GM12878 (cell line): ENCODE measurements around the gene CENPK. TPM values are rescaled to one million over a fixed set of nuclear protein-coding genes. Genes with fewer than 3 reads are reported as not detected.

Experiments
- ATAC-seq: fragments of 200-7000 bp; cut with Tn5 transposase; 3 replicates; pipeline ENCODE4 v1.9.1; 2020; ENCODE audit warnings: mild to moderate bottlenecking, moderate library complexity
- BruUV-seq: library from RNA; stranded (reverse); fragments of 400-500 nt; replicated peaks from 2 replicates; lab custom pipeline; 2021; lab: Mats Ljungman, UMichigan
- CTCF ChIA-PET: fragments of 300-600 bp; sonication (Branson Sonifier 250); formaldehyde crosslinking; extraction: SDS; loops from one replicate; lab custom pipeline; 2021; ENCODE audit warnings: inconsistent platforms; lab: Yijun Ruan, JAX
- POLR2A ChIA-PET: fragments of 350-600 bp; formaldehyde crosslinking; extraction: SDS; loops from one replicate; lab custom pipeline; 2021; ENCODE audit warnings: inconsistent platforms; lab: Charles Lee
- RAD21 ChIA-PET: fragments of 300-600 bp; sonication (Branson Sonifier 250); formaldehyde crosslinking; loops from one replicate; lab custom pipeline; 2023; ENCODE audit warnings: antibody characterized with exemption; ENCODE audit not compliant: unreplicated experiment; lab: Charles Lee
- SMC1A ChIA-PET: fragments of 300-600 bp; sonication (Branson Sonifier 250); formaldehyde crosslinking; loops from one replicate; lab custom pipeline; 2023; ENCODE audit not compliant: unreplicated experiment, uncharacterized antibody; lab: Charles Lee
- DNase-seq: peaks from one replicate; pipeline ENCODE4 v3.0.0-alpha.2; 2011; ENCODE audit warnings: low read depth, low spot score
- FAIRE-seq: peaks from 3 replicates; lab custom pipeline; 2011; peaks lifted over from hg19 to GRCh38; lab: Jason Lieb, UNC
- H2AFZ ChIP-seq: 2 replicates; pipeline ENCODE4 v1.6.0; 2011; ENCODE audit warnings: low read depth, low read length, control low read depth; ENCODE audit not compliant: control insufficient read depth
- H3K27ac ChIP-seq: 2 replicates; pipeline ENCODE4 v1.5.1; 2011; ENCODE audit warnings: control low read depth; ENCODE audit not compliant: control insufficient read depth, insufficient read depth
- H3K27me3 ChIP-seq, 2 experiments: replicated peaks in 1 of 2; 2 replicates each; pipeline versions ENCODE4 v1.6.0 to v1.6.1; 2011; ENCODE audit warnings: low read length in 1 of 2; ENCODE audit not compliant: control insufficient read depth in 2 of 2, insufficient read depth in 2 of 2
- H3K36me3 ChIP-seq, 2 experiments: 2 replicates each; pipeline ENCODE4 v1.5.1; 2011; ENCODE audit warnings: low read length in 1 of 2; ENCODE audit not compliant: control insufficient read depth in 2 of 2, insufficient read depth in 2 of 2
- H3K4me1 ChIP-seq: 2 replicates; pipeline ENCODE4 v1.6.1; 2011; ENCODE audit warnings: mild to moderate bottlenecking, low read length, moderate library complexity, mixed read lengths; ENCODE audit not compliant: control insufficient read depth, insufficient read depth
- H3K4me2 ChIP-seq: 2 replicates; pipeline ENCODE4 v1.6.0; 2011; ENCODE audit warnings: control low read depth; ENCODE audit not compliant: control insufficient read depth, insufficient read depth
- H3K4me3 ChIP-seq: fragments of 200-600 bp; sonication (generic); 2 replicates; pipeline ENCODE4 v1.5.1; 2016
- H3K79me2 ChIP-seq: 2 replicates; pipeline ENCODE4 v1.6.0; 2011; ENCODE audit warnings: low read length; ENCODE audit not compliant: control insufficient read depth, insufficient read depth
- H3K9ac ChIP-seq: 2 replicates; pipeline ENCODE4 v1.8.0; 2011; ENCODE audit warnings: low read length, control low read depth, mixed read lengths; ENCODE audit not compliant: control insufficient read depth, insufficient read depth
- H3K9me3 ChIP-seq: replicated peaks from 3 replicates; pipeline ENCODE4 v1.5.1; 2011; ENCODE audit warnings: mild to moderate bottlenecking, low read length; ENCODE audit not compliant: control insufficient read depth, insufficient read depth
- H4K20me1 ChIP-seq: 2 replicates; pipeline ENCODE4 v1.6.0; 2011; ENCODE audit not compliant: control insufficient read depth, insufficient read depth
- BHLHE40 ChIP-seq, 2 experiments: fragments of 450-650 bp in 1 of 2; IDR thresholded peaks; 2 replicates each; pipeline ENCODE4 v1.6.1; 2011 to 2017; ENCODE audit warnings: low read depth in 2 of 2, borderline replicate concordance in 1 of 2, improper control_type of control experiment in 1 of 2, low read length in 1 of 2, mild to moderate bottlenecking in 1 of 2
- IKZF1 ChIP-seq: fragments of 450-650 bp; conservative IDR thresholded peaks from 2 replicates; pipeline ENCODE4 v1.6.1; 2017; ENCODE audit warnings: antibody characterized with exemption, mild to moderate bottlenecking
- IRF5 ChIP-seq: fragments of 450-650 bp; IDR thresholded peaks from 2 replicates; pipeline ENCODE4 v1.6.1; 2017; ENCODE audit warnings: borderline replicate concordance
- KLF5 ChIP-seq: fragments of 450-650 bp; IDR thresholded peaks from 2 replicates; pipeline ENCODE4 v1.6.1; 2014; ENCODE audit warnings: mild to moderate bottlenecking; ENCODE audit not compliant: partially characterized antibody
- NR2C1 ChIP-seq: fragments of 450-650 bp; IDR thresholded peaks from 2 replicates; pipeline ENCODE4 v1.6.1; 2017; ENCODE audit warnings: antibody characterized with exemption, mild to moderate bottlenecking, moderate library complexity
- NR2F1 ChIP-seq: fragments of 450-650 bp; conservative IDR thresholded peaks from 2 replicates; pipeline ENCODE4 v1.6.1; 2017; ENCODE audit warnings: mild to moderate bottlenecking
- PAX5 ChIP-seq: IDR thresholded peaks from 2 replicates; pipeline ENCODE4 v1.6.1; 2011; ENCODE audit warnings: low read depth, low read length, borderline replicate concordance
- RELB ChIP-seq: fragments of 450-650 bp; IDR thresholded peaks from 2 replicates; pipeline ENCODE4 v1.6.1; 2017; ENCODE audit warnings: low read depth, mild to moderate bottlenecking, moderate library complexity
- SKIL ChIP-seq: fragments of 450-650 bp; IDR thresholded peaks from 2 replicates; pipeline ENCODE4 v1.6.1; 2017; ENCODE audit warnings: mild to moderate bottlenecking, low read depth, inconsistent platforms; ENCODE audit not compliant: poor library complexity, severe bottlenecking
- SREBF1 ChIP-seq: IDR thresholded peaks from 2 replicates; pipeline ENCODE4 v1.6.1; 2012; ENCODE audit warnings: mild to moderate bottlenecking, low read length
- STAT1 ChIP-seq: fragments of 450-650 bp; conservative IDR thresholded peaks from 2 replicates; pipeline ENCODE4 v1.6.1; 2014; ENCODE audit warnings: antibody characterized with exemption, mild to moderate bottlenecking
- SUPT20H ChIP-seq: IDR thresholded peaks from 2 replicates; pipeline ENCODE4 v1.6.1; 2011; ENCODE audit warnings: low read depth, mild to moderate bottlenecking, low read length, moderate library complexity, borderline replicate concordance; ENCODE audit not compliant: control insufficient read depth
- ZNF384 ChIP-seq: IDR thresholded peaks from 2 replicates; pipeline ENCODE4 v1.6.1; 2012; ENCODE audit warnings: low read depth, mild to moderate bottlenecking, low read length, improper control_type of control experiment, borderline replicate concordance
- ZZZ3 ChIP-seq: IDR thresholded peaks from 2 replicates; pipeline ENCODE4 v1.6.1; 2011; ENCODE audit warnings: low read depth; ENCODE audit not compliant: control insufficient read depth, insufficient read length
- WGBS: methylation state at CpG from one replicate; pipeline ENCODE4 v1.1.6; 2016; ENCODE audit warnings: low lambda C conversion rate; ENCODE audit not compliant: insufficient replicate concordance, insufficient coverage; ENCODE audit errors: missing lambda C conversion rate; 5-methylcytosine and 5-hydroxymethylcytosine counted together
- in situ Hi-C: fragments of 300-500 bp; cut with MboI; formaldehyde crosslinking; loops from 9 replicates; pipeline ENCODE4 v1.14.3; 2018; ENCODE audit warnings: mixed read lengths
- intact Hi-C: fragments of 100-400 bp; cut with micrococcal nuclease; formaldehyde crosslinking; loops from one replicate; pipeline ENCODE4 v1.14.2; 2022; ENCODE audit not compliant: unreplicated experiment
- polyA plus RNA-seq, 11 experiments: library from polyadenylated mRNA; depleted of rRNA in 4 of 11; unstranded in 6 of 11; stranded (reverse) in 5 of 11; fragments of >200 nt; fragmentation: Nextera tagmentation in 4 of 11; fragmentation: Illumina TruSeq in 1 of 11; extraction: Ambion mirVana in 4 of 11; extraction: Trizol in 1 of 11; gene quantifications; 1 replicate in 1 of 11; 2 replicates in 10 of 11; pipeline versions ENCODE4 v1.2.1 to v1.2.3, GENCODE V29; 2011 to 2016; ENCODE audit warnings: inconsistent platforms in 2 of 11, missing spikeins in 2 of 11, low read depth in 1 of 11
- total RNA-seq, 4 experiments: library from RNA; depleted of rRNA in 3 of 4; stranded (reverse); fragments of >200 nt in 3 of 4; fragmentation: Illumina TruSeq in 1 of 4; extraction: Trizol in 1 of 4; gene quantifications; 2 replicates each; pipeline versions ENCODE4 v1.2.1 to v1.2.3, GENCODE V29; 2013 to 2021

Gene CENPK
- total and polyA plus RNA-seq, 10 of the 15 experiments (the other 5 are each of a cell fraction or from before 2014, with no cell fraction given), result 29.5 to 94.3 (median 43.2) TPM

- Histone ChIP-seq H3K79me2 (no peaks in the 10 kb centered on the region), H3K4me3 (no peak overlapping the region), H3K4me1 (no peaks in the 10 kb centered on the region), H3K36me3 (peaks cover 0 to 25% of the 10 kb centered on the region in 2 experiments; a peak in 3 of 4 replicates), H3K9me3 (no peaks in the 10 kb centered on the region), H2AFZ (no peak overlapping the region), H3K27me3 (no peaks in the 10 kb centered on the region), H4K20me1 (no peaks in the 10 kb centered on the region), H3K27ac (no peak overlapping the region)
- WGBS, result 78% methylated on average over 4 of the region's 4 CpGs
- no peak for ATAC-seq
- intact Hi-C loops, result no loop called here
- POLR2A ChIA-PET, result interaction anchor here (0.9 kb wide), 1 partner anchor 9 kb away, joined by 4 read pairs; no protein-coding TSS in a partner anchor
- SMC1A ChIA-PET, result interaction anchor here (0.9 to 1.9 kb wide), 3 partner anchors 8 to 49 kb away, joined by 3 to 7 read pairs (median 3); no protein-coding TSS in a partner anchor
- in situ Hi-C loops, result no loop called here
- no peak for TF ChIP-seq ZNF384
- no peak for TF ChIP-seq NR2F1
- TF ChIP-seq IRF5, result no peak
- no peak for TF ChIP-seq SUPT20H
- no peak for TF ChIP-seq SREBF1
- TF ChIP-seq IKZF1, result no peak
- TF ChIP-seq PAX5, result no peak
- TF ChIP-seq SKIL, result no peak
- TF ChIP-seq KLF5, result no peak
- no peak for TF ChIP-seq BHLHE40 (IDR thresholded peaks at IDR 0.05; ENCODE audit: borderline replicate concordance in 1 of 2, low read depth in 2 of 2, low read length in 1 of 2)
- TF ChIP-seq ZZZ3, result no peak
- no peak for TF ChIP-seq STAT1
- no peak for TF ChIP-seq RELB
- TF ChIP-seq NR2C1, result no peak
- TF ChIP-seq, all 136 proteins: peak for 0
- no TSS peak for BruUV-seq
- Histone ChIP-seq H3K9ac (no peak overlapping the region), H3K4me2 (no peak overlapping the region)
- DNase-seq (no peak), FAIRE-seq (no peak)
- ChIA-PET RAD21 (no interaction called here), CTCF (no interaction called here)
Measured at GRCh38 chr5:65612298-65612907, 49.4 kb upstream of the CENPK start.
